ENCODE data around the gene JPT2. TPM values are rescaled to one million over a fixed set of nuclear protein-coding genes. Genes with fewer than 3 reads are reported as not detected.

JPT2 gene
- total and polyA plus RNA-seq, 12 donors, result 11.9 to 50.5 (median 32.2) TPM

- H3K36me3 ChIP-seq (replicated peaks in 1 of 2), result peaks cover 0 to 54% of the 10 kb centered on the region in 2 donors
- no peak overlapping the region for H3K27ac ChIP-seq
- no peaks in the 10 kb centered on the region for H3K4me1 ChIP-seq (replicated peaks in 1 of 2)
- H3K27me3 ChIP-seq, result no peaks in the 10 kb centered on the region
- no peaks in the 10 kb centered on the region for H3K9me3 ChIP-seq (replicated peaks in 1 of 3)
- intact Hi-C loops (cut with DNase I), result loop anchor here in 1 of 2 donors (10.0 kb wide), 1 partner anchor 69 kb away; the partner anchor contains the start of gene JPT2
- DNase-seq, result no peak
- TF ChIP-seq CTCF (IDR thresholded peaks at IDR 0.05) (no peak), POLR2A (IDR thresholded peaks at IDR 0.05) (no peak)
- no peak overlapping the region for H3K4me3 ChIP-seq
- WGBS, 4 donors, result 90 to 93% (median 93%) methylated on average over 22 to 32 of the region's 32 CpGs
These were observed 65.6 kb downstream of the JPT2 start for GRCh38 chr16:1743376-1744337.

GRCh38 chr16:1744338-1744840 is 66.3 kb downstream of the JPT2 start:
- peaks cover 0 to 62% of the 10 kb centered on the region in 2 donors for H3K36me3 ChIP-seq (replicated peaks in 1 of 2)
- H3K27ac ChIP-seq, result no peak overlapping the region
- DNase-seq, result no peak
- WGBS, 4 donors, result 88 to 95% (median 91%) methylated on average over 16 to 24 of the region's 24 CpGs
- intact Hi-C loops (cut with DNase I), result loop anchor here in 1 of 2 donors (10.0 kb wide), 1 partner anchor 70 kb away; the partner anchor contains the start of gene JPT2
- no peak overlapping the region for H3K4me3 ChIP-seq
- H3K4me1 ChIP-seq (replicated peaks in 1 of 2), result no peaks in the 10 kb centered on the region
- H3K27me3 ChIP-seq, result no peaks in the 10 kb centered on the region
- TF ChIP-seq POLR2A (IDR thresholded peaks at IDR 0.05) (no peak), CTCF (IDR thresholded peaks at IDR 0.05) (no peak)
- H3K9me3 ChIP-seq (replicated peaks in 1 of 3), result no peaks in the 10 kb centered on the region

- WGBS, 4 donors, result 88 to 97% (median 94%) methylated on average over 5 to 25 of the region's 25 CpGs
- Histone ChIP-seq H3K36me3 (replicated peaks in 1 of 2) (peaks cover 0 to 70% of the 10 kb centered on the region in 2 donors), H3K9me3 (replicated peaks in 1 of 3) (no peaks in the 10 kb centered on the region)
These were observed 67.3 kb downstream of the JPT2 start for GRCh38 chr16:1745181-1745899.

More at GRCh38 chr16:1745181-1745899, 67.3 kb downstream of the JPT2 start:
- Histone ChIP-seq H3K4me3 (no peak overlapping the region), H3K27ac (no peak overlapping the region), H3K4me1 (replicated peaks in 1 of 2) (no peaks in the 10 kb centered on the region), H3K27me3 (no peaks in the 10 kb centered on the region)
- DNase-seq, result no peak
- no peak for TF ChIP-seq CTCF (IDR thresholded peaks at IDR 0.05)
- no peak for TF ChIP-seq POLR2A (IDR thresholded peaks at IDR 0.05)
- intact Hi-C loops (cut with DNase I), result loop anchor here in 1 of 2 donors (10.0 kb wide), 1 partner anchor 71 kb away; the partner anchor contains the start of gene JPT2

Measured in adrenal gland (tissue), 12 donors.